OCI-LY7 (cell line): Measurements from ENCODE around the gene TXK. TPM values are rescaled to one million over a fixed set of nuclear protein-coding genes. Genes with fewer than 3 reads are reported as not detected.

ENCODE experiments used
- BruUV-seq: library from RNA; stranded (reverse); fragments of 400-500 nt; replicated peaks from 2 replicates; lab custom pipeline; 2021; lab: Mats Ljungman, UMichigan
- CTCF ChIA-PET: fragments of 300-600 bp; sonication (Branson Sonifier 250); formaldehyde crosslinking; loops from one replicate; lab custom pipeline; 2022; ENCODE audit warnings: antibody characterized with exemption; ENCODE audit not compliant: unreplicated experiment; lab: Charles Lee
- POLR2A ChIA-PET: fragments of 300-600 bp; sonication (Branson Sonifier 250); formaldehyde crosslinking; loops from one replicate; lab custom pipeline; 2022; ENCODE audit warnings: antibody characterized with exemption; lab: Charles Lee
- DNase-seq: peaks from one replicate; pipeline ENCODE4 v3.0.0-alpha.2; 2015; ENCODE audit warnings: low spot score
- H2AFZ ChIP-seq: fragments of 200-600 bp; sonication (generic), shearing (Covaris generic); 2 replicates; pipeline ENCODE4 v1.6.1; 2014; ENCODE audit warnings: mild to moderate bottlenecking, antibody characterized with exemption, low read length, moderate library complexity
- H3K27ac ChIP-seq: fragments of 200-600 bp; sonication (generic); 2 replicates; pipeline ENCODE4 v1.5.1; 2014; ENCODE audit warnings: mixed run types, low read depth, mild to moderate bottlenecking, moderate library complexity, low read length, inconsistent platforms; ENCODE audit not compliant: poor library complexity, severe bottlenecking
- H3K36me3 ChIP-seq: fragments of 200-600 bp; sonication (generic); 2 replicates; pipeline ENCODE4 v1.6.1; 2014; ENCODE audit warnings: mild to moderate bottlenecking, antibody characterized with exemption, low read length, moderate library complexity, mixed read lengths; ENCODE audit not compliant: insufficient read depth
- H3K4me1 ChIP-seq: fragments of 200-600 bp; sonication (generic); 2 replicates; pipeline ENCODE4 v1.5.1; 2014; ENCODE audit warnings: mild to moderate bottlenecking, low read length; ENCODE audit not compliant: insufficient read depth, poor library complexity, severe bottlenecking
- H3K4me2 ChIP-seq: fragments of 200-600 bp; sonication (generic); 2 replicates; pipeline ENCODE4 v1.6.1; 2014; ENCODE audit warnings: mild to moderate bottlenecking, low read length
- H3K4me3 ChIP-seq: fragments of 200-600 bp; sonication (generic); 2 replicates; pipeline ENCODE4 v1.5.1; 2014; ENCODE audit warnings: mild to moderate bottlenecking, low read depth, low read length; ENCODE audit not compliant: poor library complexity, severe bottlenecking
- H3K79me2 ChIP-seq: fragments of 200-600 bp; sonication (generic); 2 replicates; pipeline ENCODE4 v1.6.1; 2016; ENCODE audit warnings: low read depth, mild to moderate bottlenecking, low read length, moderate library complexity, mixed read lengths; ENCODE audit not compliant: insufficient read depth
- H3K9me2 ChIP-seq: fragments of 200-600 bp; sonication (generic); 2 replicates; pipeline ENCODE4 v1.6.1; 2016; ENCODE audit warnings: mild to moderate bottlenecking, low read length, mixed read lengths; ENCODE audit not compliant: insufficient read depth
- H3K9me3 ChIP-seq: fragments of 200-600 bp; sonication (generic); 2 replicates; pipeline ENCODE4 v1.6.1; 2014; ENCODE audit warnings: mild to moderate bottlenecking, mixed run types, low read length, mixed read lengths
- H4K20me1 ChIP-seq: fragments of 200-600 bp; sonication (generic); 2 replicates; pipeline ENCODE4 v1.6.1; 2014; ENCODE audit warnings: mild to moderate bottlenecking, antibody characterized with exemption, low read length, moderate library complexity, mixed read lengths; ENCODE audit not compliant: insufficient read depth
- CTCF ChIP-seq: fragments of 200-600 bp; sonication (generic); conservative IDR thresholded peaks from 2 replicates; pipeline ENCODE4 v1.5.1; 2014; ENCODE audit warnings: mild to moderate bottlenecking, antibody characterized with exemption, low read length, moderate library complexity, mixed read lengths
- EZH2phosphoT487 ChIP-seq: fragments of 200-600 bp; sonication (generic); IDR thresholded peaks from 2 replicates; pipeline ENCODE4 v1.6.1; 2018; ENCODE audit warnings: low read depth, borderline replicate concordance, mild to moderate bottlenecking, mixed run types, antibody characterized with exemption, low read length, moderate library complexity, mixed read lengths
- intact Hi-C: fragments of 100-400 bp; cut with micrococcal nuclease; formaldehyde crosslinking; loops from one replicate; pipeline ENCODE4 v1.10.0; 2022; ENCODE audit not compliant: unreplicated experiment
- total RNA-seq, 2 experiments: library from RNA; depleted of rRNA in 1 of 2; stranded (reverse); fragments of >200 nt in 1 of 2; shearing (Covaris generic) in 1 of 2; gene quantifications; 2 replicates each; pipeline ENCODE4 v1.2.3, GENCODE V29; 2014 to 2022

TXK gene
- total RNA-seq, 2 experiments from 2014 or later, result 0.11 TPM; not detected in 1

DNA sequence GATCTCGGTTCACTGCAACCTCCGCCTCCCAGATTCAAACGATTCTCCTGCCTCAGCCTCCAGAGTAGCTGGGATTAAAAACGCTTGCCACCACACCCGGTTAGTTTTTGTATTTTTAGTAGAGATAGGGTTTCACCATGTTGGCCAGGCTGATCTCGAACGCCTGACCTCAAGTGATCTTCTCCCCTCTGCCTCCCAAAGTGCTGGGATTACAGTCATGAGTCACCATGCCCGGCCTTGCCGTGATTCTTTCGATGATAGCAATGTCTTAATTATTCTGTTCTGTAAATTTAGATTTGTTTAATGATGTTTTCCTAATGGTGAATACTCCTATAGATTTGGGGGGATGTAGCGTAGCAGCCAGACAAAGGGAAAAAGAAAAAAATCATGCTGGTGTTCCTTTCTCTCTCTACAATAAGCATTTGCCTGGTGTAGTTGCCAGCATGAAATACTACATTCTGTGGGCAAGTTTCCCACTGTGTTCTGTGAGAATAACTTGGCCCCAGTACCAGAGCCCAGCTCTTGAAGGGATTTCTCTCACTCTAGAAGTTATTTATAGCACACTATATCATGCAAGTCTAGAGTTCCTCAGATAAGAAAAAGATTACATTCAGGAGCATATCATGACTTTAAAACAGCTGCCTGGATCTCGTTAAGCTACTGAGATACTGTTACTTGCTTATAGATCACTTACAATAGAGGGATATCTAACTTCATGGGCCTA, 102.1 kb downstream of the TXK start:
- no peak overlapping the region for H2AFZ ChIP-seq
- no peaks in the 10 kb centered on the region for H3K9me2 ChIP-seq
- no peak for DNase-seq
- ChIA-PET POLR2A (interaction anchor here (0.7 to 11.9 kb wide), 4 partner anchors 10 to 57 kb away, joined by 3 to 194 read pairs (median 22); no protein-coding TSS in a partner anchor), CTCF (interaction anchor here (0.7 to 0.8 kb wide), 2 partner anchors 12 to 16 kb away, joined by 3 to 4 read pairs; no protein-coding TSS in a partner anchor)
- H3K27ac ChIP-seq, result no peak overlapping the region
- H3K4me3 ChIP-seq, result no peak overlapping the region
- H3K4me2 ChIP-seq, result no peak overlapping the region
- H3K79me2 ChIP-seq, result no peaks in the 10 kb centered on the region
- no peaks in the 10 kb centered on the region for H4K20me1 ChIP-seq
- 0 out of 2 replicates have a peak, but pooled peaks cover 6% of the 10 kb centered on the region for H3K36me3 ChIP-seq
- no TSS peak for BruUV-seq
- peaks cover 58% of the 10 kb centered on the region for H3K4me1 ChIP-seq
- intact Hi-C loops, result loop anchor here (2.0 to 10.0 kb wide), 3 partner anchors 15 to 547 kb away; partner anchors contain the start of genes ATP10D and SLAIN2
- H3K9me3 ChIP-seq, result peaks cover 11% of the 10 kb centered on the region; the same call in 1 of the 2 replicates
- no peak for TF ChIP-seq CTCF
- TF ChIP-seq EZH2phosphoT487, result no peak

DNA sequence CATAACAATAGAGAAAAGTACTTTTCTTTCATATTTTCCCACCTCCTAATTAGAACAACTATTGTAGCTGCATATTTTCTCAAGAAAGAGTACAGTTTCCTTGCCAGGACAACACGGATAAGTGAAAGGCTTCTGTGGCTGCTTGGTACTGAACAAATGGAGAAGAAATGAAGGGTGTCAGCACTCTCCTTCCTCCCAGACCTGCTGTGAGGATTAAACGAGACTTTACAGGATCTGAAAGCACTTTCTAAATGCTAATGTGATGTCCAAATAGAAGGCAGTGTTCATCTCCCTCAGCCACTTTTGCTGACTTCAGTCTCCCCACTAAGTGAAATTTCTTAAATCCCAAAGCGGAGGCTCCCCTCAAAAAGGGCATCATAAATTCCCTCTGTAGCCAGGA, 103.6 kb downstream of the TXK start:
- H3K9me3 ChIP-seq, result peaks cover 11% of the 10 kb centered on the region; the same call in 1 of the 2 replicates
- no peak overlapping the region for H2AFZ ChIP-seq
- H3K4me1 ChIP-seq, result peaks cover 44% of the 10 kb centered on the region
- no peak overlapping the region for H3K27ac ChIP-seq
- no peaks in the 10 kb centered on the region for H3K9me2 ChIP-seq
- no peak overlapping the region for H3K4me2 ChIP-seq
- DNase-seq, result no peak
- H3K4me3 ChIP-seq, result no peak overlapping the region
- POLR2A ChIA-PET, result interaction anchor here (1.2 to 11.9 kb wide), 5 partner anchors 12 to 29 kb away, joined by 4 to 194 read pairs (median 8); partner anchors contain the start of gene CNGA1
- intact Hi-C loops, result loop anchor here (10.0 kb wide), 2 partner anchors 314 to 546 kb away; partner anchors contain the start of genes ATP10D and SLAIN2
- 0 out of 2 replicates have a peak, but pooled peaks cover 6% of the 10 kb centered on the region for H3K36me3 ChIP-seq
- H4K20me1 ChIP-seq, result no peaks in the 10 kb centered on the region
- no TSS peak for BruUV-seq
- TF ChIP-seq EZH2phosphoT487, result no peak
- no peak for TF ChIP-seq CTCF
- CTCF ChIA-PET, result no interaction called here
- H3K79me2 ChIP-seq, result no peaks in the 10 kb centered on the region
